ENCODE results near the gene PDZD4. TPM values are rescaled to one million over a fixed set of nuclear protein-coding genes. Genes with fewer than 3 reads are reported as not detected.

Gene PDZD4
- total and polyA plus RNA-seq, 2 of the 4 experiments (the other 2 are of a cell fraction), result under 0.01 to 0.38 TPM

GRCh38 chrX:153814591-153815315, 15.6 kb downstream of the PDZD4 start:
- H3K18ac ChIP-seq (ENCODE audit: low read depth, low read length), result no peak overlapping the region
- no peak overlapping the region for H2AFZ ChIP-seq (replicated peaks; ENCODE audit: low read length, poor library complexity)
- CTCF ChIA-PET, result no interaction called here
- no peak overlapping the region for H4K5ac ChIP-seq (ENCODE audit: low read depth, low read length)
- H3K4ac ChIP-seq (ENCODE audit: low read depth, low read length), result no peak overlapping the region
- H3K79me1 ChIP-seq (ENCODE audit: low read depth in 1 of 2, low read length in 2 of 2), result no peaks in the 10 kb centered on the region
- in situ Hi-C loops (cut with MboI; ENCODE audit: low sequenced_read_pairs) (no loop called here), intact Hi-C loops (cut with micrococcal nuclease) (no loop called here), dilution Hi-C loops (cut with HindIII; ENCODE audit: low sequenced_read_pairs, unreplicated experiment) (no loop called here)
- H3K9me1 ChIP-seq (ENCODE audit: insufficient read depth, low read length), result no peaks in the 10 kb centered on the region
- H3K4me3 ChIP-seq (ENCODE audit: insufficient read depth, low read depth, low read length), result no peak overlapping the region
- TF ChIP-seq BHLHE40 (IDR thresholded peaks at IDR 0.05; ENCODE audit: low read depth, low read length), result no peak
- TF ChIP-seq MXI1 (IDR thresholded peaks at IDR 0.05; ENCODE audit: borderline replicate concordance, low read depth, low read length), result no peak
- no peak overlapping the region for H4K8ac ChIP-seq (ENCODE audit: low read depth in 2 of 2, low read length in 2 of 2)
- H3K4me1 ChIP-seq (ENCODE audit: control insufficient read depth, insufficient read depth, low read length), result no peaks in the 10 kb centered on the region
- no peak overlapping the region for H2BK20ac ChIP-seq (ENCODE audit: low read depth, low read length)
- H3K23ac ChIP-seq (ENCODE audit: low read depth, low read length), result no peak overlapping the region
- no peak overlapping the region for H2AK5ac ChIP-seq (ENCODE audit: low read depth, low read length)
- no peak overlapping the region for H3K56ac ChIP-seq (ENCODE audit: extremely low read depth, insufficient read depth, low read length)
- ATAC-seq (ENCODE audit: low read depth) (no peak), DNase-seq (no peak)
- no peak overlapping the region for H2AK9ac ChIP-seq (replicated peaks; ENCODE audit: low read depth, low read length, poor library complexity)
- no peak overlapping the region for H4K91ac ChIP-seq (ENCODE audit: insufficient read depth, low read depth, low read length)
- no TSS peak for BruUV-seq (replicated peaks)
- H3K27me3 ChIP-seq (ENCODE audit: control insufficient read depth, insufficient read depth, low read length), result peaks cover 20% of the 10 kb centered on the region
- 61% methylated on average over 12 of the region's 19 CpGs; no CpG with 5 or more reads in 1 of the 2 experiments for WGBS, 2 experiments (ENCODE audit: extremely low coverage in 2 of 2, insufficient read length in 1 of 2)
- POLR2A ChIA-PET (ENCODE audit: unreplicated experiment), result no interaction called here
- H3K14ac ChIP-seq (replicated peaks; ENCODE audit: low read depth, low read length), result no peak overlapping the region
- H3K9me3 ChIP-seq (ENCODE audit: control insufficient read depth, insufficient read depth, low read length), result peaks cover 9% of the 10 kb centered on the region
- no peak overlapping the region for H3K27ac ChIP-seq (ENCODE audit: insufficient read depth, low read length)
- no peak overlapping the region for H3K9ac ChIP-seq (ENCODE audit: low read depth, low read length)
- no peak overlapping the region for H2BK120ac ChIP-seq (ENCODE audit: low read depth, low read length)
- no peak overlapping the region for H3K4me2 ChIP-seq (ENCODE audit: low read depth, low read length)
- H2BK5ac ChIP-seq (ENCODE audit: low read depth, low read length, poor library complexity, severe bottlenecking), result no peak overlapping the region
- H2BK15ac ChIP-seq (ENCODE audit: low read depth, low read length), result no peak overlapping the region
- no peaks in the 10 kb centered on the region for H4K20me1 ChIP-seq (ENCODE audit: insufficient read depth, low read length)
- no peaks in the 10 kb centered on the region for H3K36me3 ChIP-seq (ENCODE audit: control insufficient read depth, insufficient read depth, low read length)

Measured in IMR-90 (cell line).